Muscle of arm (tissue), 12 donors: ENCODE results near the gene PPP1R14B. TPM values are rescaled to one million over a fixed set of nuclear protein-coding genes. Genes with fewer than 3 reads are reported as not detected.

Experiments used
- DNase-seq: peaks from one replicate; pipeline ENCODE4 v3.0.0-alpha.2; 2013
- polyA plus RNA-seq, 12 donors: library from polyadenylated mRNA; unstranded; fragments of 120-200 nt; gene quantifications; one replicate each; pipeline ENCODE4 v1.2.1, GENCODE V29; 2013; ENCODE audit not compliant: insufficient read length in 12 of 12

Gene PPP1R14B
- polyA plus RNA-seq, 12 donors, result 126 to 218 (median 167) TPM; not detected in 1

DNA sequence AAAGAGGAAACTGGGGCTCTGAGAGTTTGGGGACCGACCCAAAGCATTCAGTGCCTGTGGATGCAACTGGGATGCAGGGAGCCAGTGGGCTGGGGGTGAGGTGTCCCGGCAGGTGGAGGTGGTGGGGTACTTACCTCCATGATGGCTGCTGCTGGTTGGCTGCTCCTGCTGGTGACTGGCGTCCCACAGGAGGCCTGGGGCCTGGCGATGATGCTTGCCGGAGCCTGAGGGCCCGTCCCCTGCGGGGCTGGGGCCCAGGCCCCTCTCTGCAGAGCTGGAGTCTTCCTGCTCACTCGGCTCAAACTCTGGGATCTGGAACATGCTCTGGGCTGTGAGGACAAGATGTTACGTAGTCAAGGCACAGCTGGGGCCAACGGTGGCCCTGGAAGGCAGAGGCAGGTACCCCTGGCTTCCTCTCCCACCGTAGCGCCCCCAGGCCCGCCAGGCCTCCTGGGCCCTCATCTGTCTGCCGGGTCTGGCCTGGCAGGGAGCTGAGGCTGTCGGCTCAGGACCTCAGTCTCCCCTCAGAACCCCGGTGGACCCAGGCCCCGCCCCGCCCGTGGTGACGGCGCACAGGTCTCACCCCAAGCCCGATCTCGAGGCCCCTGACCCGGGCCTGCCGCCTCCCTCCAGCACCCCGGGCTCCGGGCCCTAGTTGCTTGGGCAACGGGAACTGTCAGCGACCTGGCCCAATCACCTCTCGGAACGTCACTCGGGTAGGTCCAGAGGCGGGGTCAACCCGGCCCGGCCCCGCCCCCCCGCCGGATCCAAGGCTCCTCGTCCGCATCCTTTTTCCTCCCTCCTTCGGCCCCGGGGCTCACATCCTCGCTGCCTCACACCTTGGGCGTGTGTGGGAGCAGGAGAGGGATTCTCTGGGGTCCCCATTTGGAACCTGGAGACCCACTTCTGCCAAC, 37.6 kb upstream of the PPP1R14B start, which contains the start of gene BAD:
Gene BAD, minus strand, starts transcription at position 618 of the 914 bp plus-strand sequence. Its CDS starts 297 bp downstream, at position 321.
- DNase-seq, result peak; percentile 94

DNA sequence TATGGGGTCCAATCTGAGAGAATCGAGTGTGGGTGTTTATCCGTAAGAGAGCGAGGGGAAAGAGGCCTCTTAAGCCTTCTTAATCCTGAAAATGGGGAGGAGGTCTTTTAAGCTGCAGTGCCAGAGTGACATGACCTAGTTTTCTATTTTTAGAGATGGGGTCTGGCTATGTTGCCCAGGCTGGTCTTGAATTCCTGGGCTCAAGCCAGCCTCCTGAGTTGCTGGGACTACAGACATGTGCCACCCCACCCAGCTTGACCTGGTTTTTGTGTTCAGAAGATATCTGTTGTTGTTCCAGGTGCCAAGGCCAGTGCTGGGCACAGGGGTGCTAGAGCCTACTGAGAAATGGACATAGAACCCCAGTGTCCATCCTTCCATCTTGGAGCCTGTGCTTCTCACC, 36.3 kb upstream of the PPP1R14B start:
- no peak for DNase-seq

DNA sequence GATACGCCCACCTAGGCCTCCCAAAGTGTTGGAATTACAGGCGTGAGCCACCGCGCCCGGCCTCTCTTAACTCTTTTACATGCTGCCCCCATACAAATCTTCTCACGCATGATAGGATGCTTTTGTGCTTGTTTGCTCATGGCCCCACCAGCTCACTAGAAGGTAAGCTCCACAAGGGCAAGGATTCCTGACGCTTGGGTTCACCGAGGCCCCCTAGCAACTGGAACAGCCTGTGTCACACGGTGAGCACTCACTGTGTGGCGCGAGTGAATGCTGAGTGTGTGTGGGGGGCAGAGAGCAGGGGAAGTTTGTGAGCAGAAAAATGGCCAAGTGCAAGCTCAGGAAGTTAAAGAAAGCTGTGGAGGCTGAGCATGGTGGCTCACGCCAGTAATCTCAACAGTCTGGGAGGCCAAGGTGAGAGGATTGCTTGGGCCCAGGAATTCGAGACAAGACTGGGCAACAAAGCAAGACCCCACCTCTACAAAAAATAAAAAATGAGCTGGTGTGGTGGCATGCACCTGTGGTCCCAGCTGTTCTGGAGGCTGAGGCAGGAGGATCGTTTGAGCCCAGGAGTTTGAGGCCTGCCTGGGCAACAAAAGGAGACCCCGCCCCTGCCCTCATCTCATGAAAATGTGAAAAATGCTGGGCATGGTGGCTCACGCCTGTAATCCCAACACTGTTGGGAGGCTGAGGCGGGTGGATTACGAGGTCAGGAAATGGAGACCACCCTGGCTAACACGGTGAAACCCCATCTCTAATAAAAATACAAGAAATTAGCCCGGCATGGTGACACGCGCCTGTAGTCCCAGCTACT, 35.4 kb upstream of the PPP1R14B start:
- no peak for DNase-seq

DNA sequence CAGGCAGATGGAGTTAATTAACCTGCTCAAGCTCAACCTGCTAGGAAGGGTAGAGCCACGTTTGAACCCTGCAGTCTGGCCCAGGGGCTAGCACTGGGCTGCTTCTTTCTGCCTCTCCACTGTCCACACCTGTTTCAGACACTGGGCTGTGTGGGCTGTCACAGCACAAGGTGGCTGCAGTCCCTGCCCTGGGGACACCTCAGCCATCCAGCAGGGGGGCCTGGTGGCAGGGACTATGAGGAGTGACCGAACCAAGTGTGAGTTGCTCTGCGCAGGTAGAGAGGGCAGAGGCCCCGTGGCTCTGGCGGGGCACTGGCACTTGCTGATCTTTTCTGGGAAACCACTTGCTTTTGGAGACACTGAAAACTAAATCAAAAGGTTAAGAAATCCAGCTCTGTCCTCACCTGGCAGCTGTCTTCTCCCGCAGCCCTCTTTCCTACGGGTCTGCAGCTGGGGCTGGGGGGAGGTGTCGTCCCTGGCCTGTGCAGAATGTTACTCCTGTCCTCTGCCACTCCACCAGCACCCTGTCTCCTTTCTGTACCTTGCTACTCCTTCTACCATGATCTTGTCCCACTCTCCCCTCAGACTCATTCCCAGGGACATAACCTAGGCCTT, 31.9 kb upstream of the PPP1R14B start:
- DNase-seq, result no peak

DNA sequence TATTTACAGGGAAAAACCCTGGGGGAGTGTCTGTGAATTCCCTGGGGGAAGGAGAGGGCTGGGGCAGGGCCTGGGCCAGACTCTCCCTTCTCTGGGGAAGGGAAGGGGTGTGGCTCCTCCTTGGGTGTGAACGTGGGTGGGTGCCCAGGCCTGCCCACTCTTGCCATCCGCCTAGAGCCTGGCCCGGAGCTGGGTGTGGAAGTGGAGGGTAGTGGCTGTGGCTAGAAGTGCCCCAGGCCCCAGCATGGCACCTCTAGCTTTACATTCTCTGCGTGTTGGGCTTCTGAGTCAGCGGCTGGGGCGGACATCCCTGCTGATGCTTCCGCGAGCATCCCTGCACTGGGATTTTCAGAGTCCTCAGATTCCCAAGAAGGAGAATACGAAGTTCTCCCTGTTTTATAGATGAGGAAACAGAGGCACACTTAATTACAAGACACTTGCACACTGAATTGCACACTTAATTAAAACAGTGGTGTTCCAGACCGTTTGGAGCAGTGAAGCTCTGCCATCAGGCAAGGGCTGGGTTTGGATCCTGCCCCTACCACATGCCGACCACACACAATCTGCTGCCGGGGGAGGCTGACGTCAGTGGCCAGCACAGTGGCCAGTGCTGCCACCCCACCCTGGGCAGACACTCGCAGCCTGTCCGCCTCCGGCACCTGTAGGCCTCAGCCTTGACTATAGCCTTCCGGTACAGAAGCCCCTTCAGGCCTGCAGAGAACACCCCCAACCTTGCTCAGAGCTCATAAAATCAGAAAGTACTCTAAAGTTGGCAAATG, 30.1 kb upstream of the PPP1R14B start:
- no peak for DNase-seq

DNA sequence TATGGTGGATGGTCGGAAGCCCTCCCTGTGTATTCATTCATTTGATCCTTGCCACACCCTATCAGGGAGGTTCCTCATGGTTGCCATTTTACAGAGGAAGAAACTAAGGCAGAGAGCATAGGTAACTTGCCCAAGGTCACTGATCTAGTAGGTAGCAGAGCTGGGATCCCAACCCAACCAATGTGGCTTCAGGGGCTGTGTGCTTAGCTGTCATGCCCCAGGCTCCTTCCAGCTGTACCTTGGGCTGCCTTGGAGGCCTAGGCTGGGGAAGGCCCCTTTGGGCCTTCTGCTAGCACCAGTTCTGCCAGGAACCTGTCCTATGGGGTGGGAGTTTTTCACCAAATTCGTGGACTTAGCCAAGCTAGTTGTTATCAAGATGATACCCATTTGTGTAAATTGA, 29.1 kb upstream of the PPP1R14B start:
- DNase-seq, result no peak

DNA sequence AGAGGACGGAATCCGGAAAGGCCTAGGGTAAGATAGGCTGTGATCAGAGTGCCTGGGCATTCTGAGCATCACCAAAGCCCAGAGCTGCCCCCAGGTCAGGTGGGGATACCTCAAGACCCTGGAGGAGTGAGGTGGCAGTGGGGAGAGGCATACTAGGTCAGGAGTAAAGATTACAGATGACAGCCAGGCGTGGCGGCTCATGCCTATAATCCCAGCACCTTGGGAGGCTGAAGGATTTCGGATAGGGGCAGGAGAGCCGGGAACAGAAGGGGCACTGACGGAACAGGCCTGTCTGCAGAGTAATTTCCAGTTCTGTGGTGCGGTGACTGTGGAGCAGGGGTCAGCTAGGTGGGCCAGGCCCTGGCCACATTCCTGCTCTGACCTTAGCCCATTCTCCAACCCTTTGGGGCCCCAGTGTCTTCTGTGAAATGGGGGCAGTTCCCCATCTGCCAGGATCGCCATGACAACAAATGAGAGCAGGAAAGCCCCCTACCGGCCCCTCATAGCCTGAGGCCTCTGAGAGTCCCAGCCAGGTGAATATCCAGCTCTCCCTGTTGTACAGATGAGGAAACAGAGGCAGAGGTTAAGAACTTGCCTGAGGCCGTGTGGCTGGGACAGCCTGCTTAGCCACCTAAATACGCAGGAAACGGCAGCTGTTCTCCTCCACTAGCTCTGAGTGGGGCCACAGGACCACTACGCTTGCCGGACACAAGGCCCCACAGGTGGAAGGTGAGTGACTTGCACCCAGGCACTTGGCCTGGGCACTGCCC, 28.5 kb upstream of the PPP1R14B start:
- no peak for DNase-seq

DNA sequence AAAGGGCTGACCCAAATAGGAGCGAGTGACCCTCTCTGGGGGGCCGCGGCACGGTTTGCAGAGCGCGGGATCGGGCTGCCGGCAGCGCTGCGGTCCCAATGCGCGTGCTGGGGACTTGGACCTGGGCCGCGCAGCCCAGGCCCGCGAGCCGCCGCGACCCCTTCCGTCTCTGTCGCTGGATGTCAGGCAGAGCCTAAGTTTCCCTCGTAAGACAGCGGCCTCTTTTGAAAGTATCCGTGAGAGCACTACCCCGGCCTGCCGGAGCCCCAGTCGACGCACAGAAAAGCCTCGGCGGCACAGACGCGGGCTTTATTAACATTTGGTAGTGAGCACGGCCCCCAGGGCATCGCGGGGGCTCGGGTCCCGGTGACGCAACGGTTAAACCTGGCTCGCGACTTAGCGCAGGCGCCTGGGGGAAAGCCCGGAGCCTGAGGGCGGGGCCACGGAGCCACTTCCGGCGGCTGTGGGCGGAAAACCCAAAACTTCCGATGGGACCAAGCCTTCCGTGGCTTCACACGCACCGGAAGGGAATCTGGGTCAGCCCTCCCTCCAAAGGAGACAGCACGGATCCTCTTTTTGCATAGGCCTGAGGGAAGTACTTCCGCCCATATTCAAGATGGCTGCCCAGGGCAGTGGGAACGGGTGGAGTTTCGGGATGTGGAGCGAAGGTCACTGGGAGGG, 22.9 kb upstream of the PPP1R14B start:
- DNase-seq, result peak; percentile 99

DNA sequence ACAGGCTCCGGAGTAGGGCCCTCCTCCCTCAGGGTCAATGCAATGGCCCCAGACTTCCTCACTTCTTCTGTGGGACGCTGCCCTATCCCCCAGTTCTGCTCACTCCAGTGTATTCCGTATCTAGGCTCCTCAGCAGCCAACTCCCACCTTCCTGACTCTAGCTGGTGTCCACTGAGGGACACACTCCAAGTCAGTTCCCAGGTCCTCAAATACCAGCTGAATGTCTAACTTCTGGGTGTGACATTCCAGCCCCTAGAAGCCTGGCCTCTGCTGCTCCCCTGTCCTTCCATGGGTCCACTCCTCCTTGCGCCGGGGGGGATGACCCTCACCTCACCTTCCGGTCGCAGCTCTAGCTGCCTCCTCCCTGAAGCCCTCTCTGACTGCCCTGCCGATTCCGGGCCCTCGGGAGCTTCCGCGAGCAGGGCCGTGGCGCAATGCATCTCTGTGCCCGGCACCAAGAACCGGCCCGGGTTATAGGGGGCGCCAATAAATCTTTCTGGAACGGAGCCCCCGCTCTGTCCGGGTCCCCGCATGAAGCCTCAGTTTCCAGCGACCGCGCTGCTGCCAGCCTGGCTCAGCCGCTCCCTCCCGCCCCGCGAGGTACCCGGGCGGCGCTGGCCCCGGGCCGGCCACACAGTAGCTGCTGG, 22.3 kb upstream of the PPP1R14B start:
- DNase-seq, result no peak

DNA sequence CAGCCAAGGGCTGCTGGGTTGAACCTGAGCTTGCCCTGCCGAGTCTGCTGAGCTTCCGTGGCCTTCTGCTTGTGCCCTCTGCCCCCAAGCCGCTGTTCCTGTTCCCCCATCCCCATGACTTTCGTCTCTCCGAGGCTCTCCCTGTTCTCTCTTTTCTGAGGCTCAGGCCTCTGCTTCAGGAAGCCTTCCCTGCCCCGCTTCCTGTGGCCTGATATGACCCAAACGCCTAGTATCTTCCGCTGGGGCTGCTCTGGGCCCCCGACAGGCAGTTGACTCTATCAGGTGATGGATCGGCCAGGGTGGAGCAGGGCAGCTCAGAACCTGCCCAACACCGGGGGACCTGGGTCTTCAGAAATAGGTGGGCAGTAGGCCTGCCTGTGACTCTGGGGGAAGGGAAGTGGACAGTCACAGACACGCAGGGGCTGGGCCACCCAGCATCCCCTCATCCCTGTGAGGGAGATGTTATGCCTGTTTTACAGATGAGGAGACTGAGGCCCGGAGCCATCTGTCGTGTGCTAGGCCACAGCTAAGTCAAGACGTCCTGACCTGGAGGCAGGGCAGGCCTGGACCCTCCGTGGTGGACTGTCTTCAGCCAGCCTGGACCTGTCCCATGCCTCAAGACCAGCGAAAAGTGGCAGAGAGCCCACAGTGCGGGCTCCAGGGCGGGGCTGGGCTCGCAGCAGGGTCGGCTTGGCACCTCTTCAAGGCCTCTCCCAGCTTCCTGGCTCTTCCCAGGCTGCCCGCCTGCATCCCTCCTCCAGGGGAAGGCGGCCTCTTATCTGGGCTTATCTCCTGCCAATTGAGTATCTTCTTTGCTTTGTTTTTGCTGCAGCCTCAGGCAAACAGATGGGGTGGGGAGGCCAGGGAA, 21.5 kb upstream of the PPP1R14B start:
- no peak for DNase-seq

DNA sequence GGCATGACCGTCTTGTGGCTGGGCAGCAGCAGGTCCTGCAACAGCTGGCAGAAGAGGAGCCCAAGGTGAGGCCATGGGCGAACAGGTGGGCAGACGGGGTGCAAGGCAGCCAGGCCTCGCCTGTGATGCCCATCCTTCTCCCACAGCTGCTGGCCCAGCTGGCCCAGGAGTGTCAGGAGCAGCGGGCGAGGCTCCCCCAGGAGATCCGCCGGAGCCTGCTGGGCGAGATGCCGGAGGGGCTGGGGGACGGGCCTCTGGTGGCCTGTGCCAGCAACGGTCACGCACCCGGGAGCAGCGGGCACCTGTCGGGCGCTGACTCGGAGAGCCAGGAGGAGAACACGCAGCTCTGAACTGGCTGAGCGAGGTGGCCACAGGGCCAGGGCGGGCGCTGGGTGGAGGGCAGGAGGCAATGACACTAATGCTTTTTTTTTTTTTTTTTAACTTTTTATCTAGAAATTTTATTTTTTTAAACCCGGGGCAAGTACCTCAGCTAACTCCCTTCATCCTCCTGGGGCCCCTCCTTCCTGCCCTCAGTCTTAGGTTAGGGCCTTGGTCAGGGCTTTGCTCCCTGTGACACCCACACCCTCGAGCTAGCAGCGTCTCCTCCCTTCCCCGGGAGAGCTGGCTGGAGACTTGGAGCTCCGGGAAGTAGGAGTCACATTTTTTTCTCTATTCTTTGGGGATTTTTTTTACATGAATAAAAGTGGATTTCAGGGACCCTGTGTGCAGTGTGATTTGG, 20.6 kb upstream of the PPP1R14B start:
- DNase-seq, result no peak

DNA sequence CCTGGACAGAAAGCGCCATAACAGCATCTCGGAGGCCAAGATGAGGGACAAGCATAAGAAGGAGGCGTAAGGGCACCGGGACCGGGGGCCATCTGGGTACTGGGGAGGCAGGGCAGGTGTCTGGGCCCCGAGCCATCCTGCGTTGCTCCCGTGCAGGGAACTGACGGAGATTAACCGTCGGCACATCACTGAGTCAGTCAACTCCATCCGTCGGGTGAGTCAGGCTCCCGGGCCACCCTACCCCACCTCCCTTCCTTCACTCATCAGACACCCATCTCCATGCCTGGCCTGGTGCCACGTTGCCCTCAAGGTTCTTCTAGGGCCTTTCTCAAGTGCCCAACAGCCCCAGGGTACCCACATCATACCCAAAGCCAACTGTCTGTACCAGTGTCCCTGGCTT, 19.6 kb upstream of the PPP1R14B start:
- DNase-seq, result no peak

DNA sequence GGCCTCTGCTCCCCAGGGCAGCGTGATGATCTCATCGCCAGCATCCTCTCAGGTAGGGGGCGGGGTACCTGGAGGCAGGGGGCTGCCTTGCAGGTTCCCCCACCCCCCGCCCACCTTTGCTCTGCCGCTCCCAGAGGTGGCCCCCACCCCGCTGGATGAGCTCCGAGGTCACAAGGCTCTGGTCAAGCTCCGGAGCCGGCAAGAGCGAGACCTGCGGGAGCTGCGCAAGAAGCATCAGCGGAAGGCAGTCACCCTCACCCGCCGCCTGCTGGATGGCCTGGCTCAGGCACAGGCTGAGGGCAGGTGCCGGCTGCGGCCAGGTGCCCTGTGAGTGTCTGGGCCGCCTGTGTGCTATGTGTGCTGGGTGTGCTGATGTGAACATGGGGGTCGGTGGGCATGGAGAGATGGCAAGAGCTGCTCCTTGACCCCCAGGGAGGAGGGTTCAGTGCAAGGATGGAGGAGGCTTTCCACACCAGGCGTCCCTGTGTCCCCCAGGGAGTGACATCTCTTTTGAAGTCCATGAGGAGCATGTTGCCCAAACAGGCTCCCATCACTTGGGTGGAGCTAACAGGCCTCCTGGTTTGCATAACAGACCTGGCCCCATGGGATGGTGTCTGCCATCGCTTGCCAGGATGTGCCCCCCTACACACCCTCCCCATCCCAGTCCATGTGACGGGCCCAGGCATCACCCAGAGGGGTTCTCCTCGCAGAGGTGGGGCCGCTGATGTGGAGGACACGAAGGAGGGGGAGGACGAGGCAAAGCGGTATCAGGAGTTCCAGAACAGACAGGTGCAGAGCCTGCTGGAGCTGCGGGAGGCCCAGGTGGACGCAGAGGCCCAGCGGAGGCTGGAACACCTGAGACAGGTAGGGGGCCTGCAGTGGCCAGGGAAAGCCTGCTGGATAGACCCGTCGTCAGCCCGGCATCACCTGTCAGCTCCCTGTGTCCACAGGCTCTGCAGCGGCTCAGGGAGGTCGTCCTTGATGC, 18.7 kb upstream of the PPP1R14B start:
- DNase-seq, result no peak

DNA sequence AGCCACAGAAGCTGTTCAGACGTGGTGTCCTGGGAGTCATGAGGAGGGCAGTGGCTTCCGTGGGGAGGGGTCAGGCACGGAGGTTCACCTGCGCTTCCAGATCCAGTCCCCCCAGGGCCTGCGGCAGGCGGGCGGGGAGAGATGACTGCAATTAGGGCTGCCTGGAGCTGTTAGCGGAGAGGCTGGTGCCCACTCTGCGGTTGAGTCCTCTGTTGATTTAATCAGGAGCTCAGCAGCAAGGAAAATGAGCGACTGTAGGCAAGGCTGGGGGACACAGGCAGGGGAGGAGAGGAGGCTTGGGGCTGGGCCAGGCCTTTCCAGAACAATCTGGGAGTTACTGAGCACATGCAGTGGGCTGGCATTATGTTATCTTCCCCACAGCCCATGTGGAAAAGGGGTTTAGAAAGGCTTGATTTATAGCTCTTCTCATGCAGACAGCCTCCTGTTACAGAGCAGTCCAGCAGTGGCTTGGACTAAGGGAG, 17.7 kb upstream of the PPP1R14B start:
- no peak for DNase-seq

DNA sequence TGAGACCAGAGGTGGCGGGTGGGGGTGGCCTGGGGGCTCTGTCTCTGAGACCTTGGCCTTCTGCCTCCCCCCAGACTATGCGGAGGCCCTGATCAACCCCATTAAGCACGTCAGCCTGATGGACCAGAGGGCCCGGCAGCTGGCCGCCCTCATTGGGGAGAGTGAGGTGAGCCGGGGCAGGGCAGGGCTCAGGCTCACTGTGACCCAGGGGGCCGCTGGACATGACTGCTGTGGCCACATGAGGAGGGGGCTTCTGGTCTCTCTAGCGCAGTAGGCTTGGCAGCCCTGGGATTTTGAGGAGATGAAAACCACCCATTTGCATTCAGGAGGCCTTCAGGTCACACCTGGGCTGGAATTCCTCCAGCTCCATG, 17.2 kb upstream of the PPP1R14B start:
- no peak for DNase-seq
